AG04450 (cell line): ENCODE results near the gene ENOX1. TPM values are rescaled to one million over a fixed set of nuclear protein-coding genes. Genes with fewer than 3 reads are reported as not detected.

Experiments
- CTCF ChIA-PET: fragments of 300-600, 350-600 bp; formaldehyde crosslinking; extraction: SDS; loops from one replicate; lab custom pipeline; 2022; ENCODE audit warnings: antibody characterized with exemption, inconsistent platforms; lab: Charles Lee
- POLR2A ChIA-PET: fragments of 350-600 bp; formaldehyde crosslinking; extraction: SDS; loops from one replicate; lab custom pipeline; 2021; ENCODE audit warnings: antibody characterized with exemption, inconsistent platforms; lab: Yijun Ruan, JAX
- DNase-seq: peaks from one replicate; pipeline ENCODE4 v3.0.0-alpha.2; 2011; ENCODE audit warnings: low read depth, low spot score
- H3K27ac ChIP-seq: one replicate; pipeline ENCODE4 v1.5.1; 2012; ENCODE audit warnings: low read depth, low read length, control low read depth
- H3K27me3 ChIP-seq: one replicate; pipeline ENCODE4 v1.6.0; 2012; ENCODE audit warnings: low read length; ENCODE audit not compliant: control insufficient read depth, insufficient read depth
- H3K4me3 ChIP-seq: 2 replicates; pipeline ENCODE4 v1.5.1; 2011; ENCODE audit warnings: mild to moderate bottlenecking, low read depth, low read length, control low read depth
- H3K9me3 ChIP-seq: 2 replicates; pipeline ENCODE4 v1.5.1; 2012; ENCODE audit warnings: low read length; ENCODE audit not compliant: control insufficient read depth, insufficient read depth
- polyA plus RNA-seq: library from polyadenylated mRNA; depleted of rRNA; stranded (reverse); fragments of >200 nt; gene quantifications from 2 replicates; pipeline ENCODE4 v1.2.3, GENCODE V29; 2011
- TF ChIP-seq, protein P1 (sequence below): IDR thresholded peaks from 2 replicates; pipeline ENCODE4 v1.5.1; 2011; ENCODE audit warnings: low read depth, low read length, control low read depth, inconsistent platforms

ENOX1 gene
- polyA plus RNA-seq, 1 experiment, result 3.9 TPM

DNA sequence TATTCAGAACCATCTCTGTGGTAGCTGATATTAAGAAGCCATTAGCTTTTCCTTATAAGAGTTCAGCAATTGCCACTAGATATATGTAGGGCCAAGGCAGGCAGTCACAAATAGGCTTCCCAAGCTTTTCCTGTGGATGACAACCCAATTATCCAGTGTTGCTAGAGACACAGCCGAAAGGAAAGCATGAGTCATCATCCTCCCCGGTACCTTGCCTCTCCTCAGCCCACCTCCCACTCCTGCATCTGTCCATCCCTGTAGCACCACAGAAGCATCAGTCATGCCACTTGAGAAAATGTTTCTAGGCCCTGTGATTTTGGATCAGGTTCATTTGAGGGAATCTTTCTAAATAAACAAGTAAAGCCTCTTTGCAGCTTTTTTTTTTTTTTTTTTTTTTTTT is 559.1 kb downstream of the ENOX1 start:
- no peak for DNase-seq
- ChIA-PET POLR2A (interaction anchor here (0.6 kb wide), 1 partner anchor 10 kb away, joined by 4 read pairs; no protein-coding TSS in a partner anchor), CTCF (no interaction called here)
- Histone ChIP-seq H3K27me3 (no peaks in the 10 kb centered on the region), H3K9me3 (no peaks in the 10 kb centered on the region), H3K4me3 (no peak overlapping the region), H3K27ac (no peak overlapping the region)
- TF ChIP-seq, protein P1, sequence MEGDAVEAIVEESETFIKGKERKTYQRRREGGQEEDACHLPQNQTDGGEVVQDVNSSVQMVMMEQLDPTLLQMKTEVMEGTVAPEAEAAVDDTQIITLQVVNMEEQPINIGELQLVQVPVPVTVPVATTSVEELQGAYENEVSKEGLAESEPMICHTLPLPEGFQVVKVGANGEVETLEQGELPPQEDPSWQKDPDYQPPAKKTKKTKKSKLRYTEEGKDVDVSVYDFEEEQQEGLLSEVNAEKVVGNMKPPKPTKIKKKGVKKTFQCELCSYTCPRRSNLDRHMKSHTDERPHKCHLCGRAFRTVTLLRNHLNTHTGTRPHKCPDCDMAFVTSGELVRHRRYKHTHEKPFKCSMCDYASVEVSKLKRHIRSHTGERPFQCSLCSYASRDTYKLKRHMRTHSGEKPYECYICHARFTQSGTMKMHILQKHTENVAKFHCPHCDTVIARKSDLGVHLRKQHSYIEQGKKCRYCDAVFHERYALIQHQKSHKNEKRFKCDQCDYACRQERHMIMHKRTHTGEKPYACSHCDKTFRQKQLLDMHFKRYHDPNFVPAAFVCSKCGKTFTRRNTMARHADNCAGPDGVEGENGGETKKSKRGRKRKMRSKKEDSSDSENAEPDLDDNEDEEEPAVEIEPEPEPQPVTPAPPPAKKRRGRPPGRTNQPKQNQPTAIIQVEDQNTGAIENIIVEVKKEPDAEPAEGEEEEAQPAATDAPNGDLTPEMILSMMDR, result no peak

DNA sequence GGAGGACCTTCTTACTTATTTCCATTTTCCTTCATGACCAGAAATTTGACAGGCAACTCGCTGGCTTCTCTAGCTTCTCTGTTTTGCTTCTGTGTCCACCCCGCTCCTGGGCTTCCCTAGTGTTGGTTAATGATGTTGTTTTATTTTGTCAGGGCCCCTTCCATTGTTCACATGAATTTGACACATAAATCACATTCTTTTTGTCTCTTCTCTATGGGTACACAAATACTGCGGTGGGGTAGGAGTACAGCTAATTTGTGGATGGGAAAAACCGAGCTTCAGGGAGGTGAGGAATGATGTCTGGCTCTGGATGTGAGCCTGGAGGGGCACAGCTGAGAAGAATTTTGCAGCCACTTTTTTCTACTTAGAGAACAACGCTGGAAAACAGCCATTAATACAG is 563.6 kb downstream of the ENOX1 start:
- TF ChIP-seq, protein P1, result no peak
- CTCF ChIA-PET, result no interaction called here
- H3K9me3 ChIP-seq, result no peaks in the 10 kb centered on the region
- DNase-seq, result no peak
- H3K4me3 ChIP-seq, result no peak overlapping the region
- no peak overlapping the region for H3K27ac ChIP-seq
- H3K27me3 ChIP-seq, result no peaks in the 10 kb centered on the region
- POLR2A ChIA-PET, result no interaction called here

DNA sequence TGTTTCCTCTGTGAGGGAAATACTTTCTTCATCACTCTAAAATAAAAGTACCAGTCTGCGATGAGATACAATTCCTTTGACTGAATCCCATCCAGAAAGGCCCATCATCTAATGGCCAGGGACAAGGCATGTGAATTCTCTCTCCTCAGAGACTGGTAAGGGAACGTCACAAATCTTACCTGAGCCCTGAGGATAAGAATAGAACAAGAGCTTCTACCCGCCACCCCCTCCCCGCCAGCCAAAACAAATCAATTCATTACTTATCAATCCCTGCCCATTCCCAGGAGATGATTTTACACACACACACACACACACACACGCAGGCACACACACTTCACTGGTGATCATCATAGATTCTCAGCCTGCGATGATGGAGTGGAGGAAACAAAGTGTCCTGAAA is 564.7 kb downstream of the ENOX1 start:
- POLR2A ChIA-PET, result no interaction called here
- H3K27me3 ChIP-seq, result no peaks in the 10 kb centered on the region
- H3K27ac ChIP-seq, result no peak overlapping the region
- DNase-seq, result no peak
- CTCF ChIA-PET, result interaction anchor here (0.7 kb wide), 1 partner anchor 23 kb away, joined by 4 read pairs; no protein-coding TSS in a partner anchor
- no peak overlapping the region for H3K4me3 ChIP-seq
- H3K9me3 ChIP-seq, result no peaks in the 10 kb centered on the region
- TF ChIP-seq, protein P1, result no peak

DNA sequence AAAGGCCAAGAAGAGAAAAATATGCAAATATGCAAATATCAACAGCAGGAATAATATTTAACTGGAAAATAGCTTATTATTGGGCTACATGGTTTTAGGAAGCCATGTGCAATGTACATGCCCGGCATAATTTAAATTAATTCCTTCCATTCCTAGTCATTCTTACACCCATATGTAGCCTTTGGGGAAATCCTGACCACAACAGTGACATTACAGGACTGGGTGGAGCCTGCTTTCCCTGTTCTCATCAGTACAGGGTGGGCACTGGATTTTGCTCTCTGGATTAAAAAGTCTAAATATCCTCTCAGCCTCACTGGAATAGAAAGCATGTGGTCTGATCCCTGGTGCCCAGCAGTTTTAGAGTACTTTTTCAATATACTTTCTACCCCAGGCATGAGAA is 565.2 kb downstream of the ENOX1 start:
- no peak for DNase-seq

DNA sequence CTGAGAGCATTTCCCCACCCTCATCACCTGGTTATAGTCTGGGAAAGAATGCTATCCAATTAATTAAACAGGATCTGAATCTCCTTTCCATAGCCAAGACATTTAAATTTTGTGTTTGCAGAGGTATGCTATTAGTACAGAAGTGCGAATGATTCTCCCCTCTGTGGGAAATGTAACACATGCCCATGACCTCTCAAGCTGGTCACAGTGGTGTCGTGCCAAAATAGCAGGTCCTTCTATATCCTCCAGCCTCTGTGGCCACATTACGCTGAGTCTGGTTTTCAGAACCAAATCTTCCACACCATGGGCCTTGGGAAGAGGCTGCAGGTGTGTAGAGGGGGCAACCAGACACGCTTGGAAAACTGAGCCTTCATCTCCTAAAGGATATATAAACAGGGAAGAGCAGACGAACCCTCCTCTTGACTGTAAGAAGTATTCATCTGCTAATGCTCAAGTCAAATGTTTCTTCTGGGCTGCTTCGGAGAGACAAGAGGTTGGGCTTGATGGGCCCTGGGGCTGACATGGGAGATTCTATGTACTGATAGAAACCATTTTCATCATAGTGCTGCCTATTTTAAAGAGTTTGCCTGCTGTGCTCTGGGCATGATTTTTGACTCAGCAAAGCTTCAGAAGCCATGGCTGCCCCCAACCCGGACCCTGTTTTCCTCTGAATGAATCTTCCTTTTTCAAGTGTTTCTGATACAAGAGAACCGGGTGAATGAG is 565.7 kb downstream of the ENOX1 start:
- Histone ChIP-seq H3K4me3 (no peak overlapping the region), H3K27me3 (no peaks in the 10 kb centered on the region), H3K27ac (no peak overlapping the region), H3K9me3 (no peaks in the 10 kb centered on the region)
- CTCF ChIA-PET, result interaction anchor here (0.7 kb wide), 1 partner anchor 13 kb away, joined by 3 read pairs; no protein-coding TSS in a partner anchor
- TF ChIP-seq, protein P1, result no peak
- POLR2A ChIA-PET, result no interaction called here
- no peak for DNase-seq

More for the DNA sequence above, 565.2 kb downstream of the ENOX1 start:
- CTCF ChIA-PET, result no interaction called here
- H3K4me3 ChIP-seq, result no peak overlapping the region
- POLR2A ChIA-PET, result no interaction called here
- no peaks in the 10 kb centered on the region for H3K9me3 ChIP-seq
- H3K27ac ChIP-seq, result no peak overlapping the region
- no peaks in the 10 kb centered on the region for H3K27me3 ChIP-seq
- TF ChIP-seq, protein P1, result no peak
